ENCODE data around the gene BNC2.

BNC2 gene

GRCh38 chr9:16396389-16396788 lies 474.1 kb downstream of the BNC2 start:
- DNase-seq, result no peak

- DNase-seq, result no peak
Measured at GRCh38 chr9:16391369-16391768, 479.1 kb downstream of the BNC2 start.

GRCh38 chr9:16387382-16387781 lies 483.1 kb downstream of the BNC2 start:
- no peak for DNase-seq

- DNase-seq, result no peak
Measured at GRCh38 chr9:16386827-16387077, 483.7 kb downstream of the BNC2 start.

GRCh38 chr9:16386007-16386826 lies 484.3 kb downstream of the BNC2 start:
- DNase-seq, result no peak

GRCh38 chr9:16385590-16385989 lies 484.9 kb downstream of the BNC2 start:
- no peak for DNase-seq

- DNase-seq, result no peak
Measured at GRCh38 chr9:16384993-16385392, 485.5 kb downstream of the BNC2 start.

GRCh38 chr9:16377311-16377710 lies 493.2 kb downstream of the BNC2 start:
- DNase-seq, result no peak

GRCh38 chr9:16371306-16371705 lies 499.2 kb downstream of the BNC2 start:
- no peak for DNase-seq

GRCh38 chr9:16370647-16371046 lies 499.8 kb downstream of the BNC2 start:
- no peak for DNase-seq

GRCh38 chr9:16369427-16369826 lies 501.0 kb downstream of the BNC2 start:
- no peak for DNase-seq

- DNase-seq, result no peak
Measured at GRCh38 chr9:16368237-16369087, 502.0 kb downstream of the BNC2 start.

GRCh38 chr9:16367605-16368231 lies 502.8 kb downstream of the BNC2 start:
- no peak for DNase-seq

GRCh38 chr9:16364347-16364746 lies 506.1 kb downstream of the BNC2 start:
- DNase-seq, result no peak

GRCh38 chr9:16363916-16364315 lies 506.6 kb downstream of the BNC2 start:
- DNase-seq, result no peak

GRCh38 chr9:16363073-16363781 lies 507.2 kb downstream of the BNC2 start:
- DNase-seq, result no peak

- DNase-seq, result no peak
Measured at GRCh38 chr9:16361939-16362338, 508.5 kb downstream of the BNC2 start.

- no peak for DNase-seq
Measured at GRCh38 chr9:16361118-16361517, 509.4 kb downstream of the BNC2 start.

GRCh38 chr9:16360247-16360646 lies 510.2 kb downstream of the BNC2 start:
- no peak for DNase-seq
